SJSA1 (cell line): ENCODE measurements around the gene EVI5. TPM values are rescaled to one million over a fixed set of nuclear protein-coding genes. Genes with fewer than 3 reads are reported as not detected.

Source experiments
- DNase-seq, 2 experiments: peaks; one replicate each; pipeline ENCODE4 v3.0.0-alpha.2; 2015 to 2020; ENCODE audit warnings: low spot score in 2 of 2, low read depth in 1 of 2
- H3K27ac ChIP-seq: fragments of 250-450 bp; sonication (Bioruptor Pico); 2 replicates; pipeline ENCODE4 v1.5.1; 2020; ENCODE audit warnings: mild to moderate bottlenecking, moderate library complexity
- H3K27me3 ChIP-seq: fragments of 250-450 bp; sonication (Bioruptor Pico); replicated peaks from 2 replicates; pipeline ENCODE4 v1.5.1; 2020; ENCODE audit warnings: mild to moderate bottlenecking, moderate library complexity
- H3K36me3 ChIP-seq: fragments of 250-450 bp; sonication (Bioruptor Pico); 2 replicates; pipeline ENCODE4 v1.5.1; 2020; ENCODE audit warnings: mild to moderate bottlenecking
- H3K4me1 ChIP-seq: fragments of 250-450 bp; sonication (Bioruptor Pico); replicated peaks from 2 replicates; pipeline ENCODE4 v1.6.1; 2021; ENCODE audit warnings: mild to moderate bottlenecking
- H3K4me3 ChIP-seq: fragments of 250-450 bp; sonication (Bioruptor Pico); 2 replicates; pipeline ENCODE4 v1.5.1; 2020; ENCODE audit warnings: mild to moderate bottlenecking
- H3K9me3 ChIP-seq: fragments of 250-450 bp; sonication (Bioruptor Pico); replicated peaks from 2 replicates; pipeline ENCODE4 v1.5.1; 2020; ENCODE audit warnings: mild to moderate bottlenecking
- total RNA-seq: library from RNA; depleted of rRNA; stranded (reverse); fragments of >200 nt; shearing (Covaris generic); gene quantifications from 2 replicates; pipeline ENCODE4 v1.2.3, GENCODE V29; 2014

The EVI5 gene
- total RNA-seq, 1 experiment from 2014 or later, result 18.1 TPM

DNA sequence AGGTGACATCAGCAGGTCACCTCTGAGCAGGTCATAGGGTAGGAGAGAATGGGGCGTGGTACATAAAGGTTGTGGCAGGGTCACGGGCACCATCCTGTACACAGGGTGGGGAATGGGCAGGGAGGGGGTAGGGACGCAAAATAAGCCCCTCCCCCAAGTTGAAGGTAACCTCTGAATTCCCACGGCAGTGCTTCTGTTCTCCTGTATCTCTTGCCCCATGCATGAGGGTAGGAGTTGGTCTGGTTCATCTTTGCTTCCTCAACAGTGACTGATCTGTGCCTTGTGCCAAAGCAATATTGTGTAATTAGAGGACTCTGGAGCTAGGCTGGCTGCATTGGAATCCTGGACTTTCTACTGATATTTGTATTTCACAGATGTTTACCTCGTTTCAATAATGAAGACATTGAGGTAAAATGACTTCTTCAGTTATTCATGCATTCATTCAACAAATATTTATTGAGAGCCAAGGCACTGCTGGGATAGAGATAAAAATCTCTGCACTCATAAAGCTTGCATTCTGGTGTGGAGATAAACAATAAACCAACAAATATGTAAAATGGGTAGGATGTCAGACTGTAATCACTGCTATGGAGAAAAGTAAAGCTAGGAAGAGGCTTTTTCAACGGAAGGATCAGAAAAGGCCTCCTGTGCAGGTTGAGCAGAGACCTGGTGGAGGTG, 279.8 kb downstream of the EVI5 start:
- no peaks in the 10 kb centered on the region for H3K36me3 ChIP-seq
- H3K27ac ChIP-seq, result no peak overlapping the region
- H3K9me3 ChIP-seq, result no peaks in the 10 kb centered on the region
- H3K4me1 ChIP-seq, result no peaks in the 10 kb centered on the region
- no peaks in the 10 kb centered on the region for H3K27me3 ChIP-seq
- DNase-seq, result no peak
- no peak overlapping the region for H3K4me3 ChIP-seq

DNA sequence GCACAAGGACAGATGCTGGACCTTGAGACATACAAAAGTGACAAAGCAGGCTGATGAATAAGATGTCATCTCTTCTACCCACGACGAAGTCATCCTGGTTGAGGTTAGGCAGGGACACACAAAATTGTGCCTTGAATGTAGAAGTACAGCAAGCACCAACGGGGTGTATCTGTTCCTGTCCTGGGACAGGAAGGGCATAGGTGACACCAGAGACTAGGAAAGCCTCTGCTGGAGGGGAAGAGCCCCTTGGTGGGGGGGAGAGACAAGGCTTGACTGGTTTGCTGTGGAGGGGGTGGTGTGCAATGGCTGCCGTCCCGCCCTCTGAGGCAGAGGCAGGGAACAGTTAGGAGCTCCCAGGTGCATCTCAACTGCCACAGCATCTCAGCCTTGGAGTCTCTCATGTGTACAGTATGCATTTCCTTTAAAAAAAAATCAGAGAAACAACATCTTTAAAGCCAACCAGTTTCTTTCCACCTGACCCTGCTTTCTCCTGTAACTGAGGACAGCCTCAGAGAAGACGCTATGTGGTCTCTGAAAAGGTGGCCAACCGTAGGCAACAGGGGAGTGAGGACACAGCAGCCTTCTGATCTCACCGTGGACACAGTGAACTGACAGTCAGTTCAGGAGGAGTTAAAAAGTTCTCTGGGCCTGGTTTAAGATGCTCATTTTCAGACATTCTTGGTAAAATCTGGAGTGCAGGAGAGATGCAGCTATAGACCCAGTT, 280.5 kb downstream of the EVI5 start:
- Histone ChIP-seq H3K9me3 (no peaks in the 10 kb centered on the region), H3K27ac (no peak overlapping the region), H3K4me1 (no peaks in the 10 kb centered on the region), H3K36me3 (no peaks in the 10 kb centered on the region), H3K27me3 (no peaks in the 10 kb centered on the region), H3K4me3 (no peak overlapping the region)
- DNase-seq, result no peak

DNA sequence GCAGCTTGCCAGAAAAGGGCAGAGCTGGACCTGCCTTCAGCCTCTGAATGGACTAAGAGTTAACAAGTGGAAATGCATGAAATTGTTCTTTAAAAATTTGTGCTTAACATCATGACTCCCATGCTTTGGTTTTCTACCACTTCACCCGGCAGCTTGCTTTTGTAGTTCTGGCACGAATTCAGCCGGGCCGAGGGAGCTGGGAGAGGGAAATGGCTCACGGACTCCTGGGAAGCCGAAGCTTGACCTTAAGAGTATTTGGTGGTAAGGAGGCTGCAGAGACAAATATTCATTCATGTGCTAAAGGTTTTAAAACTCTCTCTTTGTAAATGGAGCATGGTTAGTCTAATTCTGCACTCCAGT, 281.0 kb downstream of the EVI5 start:
- Histone ChIP-seq H3K36me3 (no peaks in the 10 kb centered on the region), H3K4me3 (no peak overlapping the region), H3K27me3 (no peaks in the 10 kb centered on the region), H3K4me1 (no peaks in the 10 kb centered on the region), H3K9me3 (no peaks in the 10 kb centered on the region), H3K27ac (no peak overlapping the region)
- DNase-seq, result no peak

DNA sequence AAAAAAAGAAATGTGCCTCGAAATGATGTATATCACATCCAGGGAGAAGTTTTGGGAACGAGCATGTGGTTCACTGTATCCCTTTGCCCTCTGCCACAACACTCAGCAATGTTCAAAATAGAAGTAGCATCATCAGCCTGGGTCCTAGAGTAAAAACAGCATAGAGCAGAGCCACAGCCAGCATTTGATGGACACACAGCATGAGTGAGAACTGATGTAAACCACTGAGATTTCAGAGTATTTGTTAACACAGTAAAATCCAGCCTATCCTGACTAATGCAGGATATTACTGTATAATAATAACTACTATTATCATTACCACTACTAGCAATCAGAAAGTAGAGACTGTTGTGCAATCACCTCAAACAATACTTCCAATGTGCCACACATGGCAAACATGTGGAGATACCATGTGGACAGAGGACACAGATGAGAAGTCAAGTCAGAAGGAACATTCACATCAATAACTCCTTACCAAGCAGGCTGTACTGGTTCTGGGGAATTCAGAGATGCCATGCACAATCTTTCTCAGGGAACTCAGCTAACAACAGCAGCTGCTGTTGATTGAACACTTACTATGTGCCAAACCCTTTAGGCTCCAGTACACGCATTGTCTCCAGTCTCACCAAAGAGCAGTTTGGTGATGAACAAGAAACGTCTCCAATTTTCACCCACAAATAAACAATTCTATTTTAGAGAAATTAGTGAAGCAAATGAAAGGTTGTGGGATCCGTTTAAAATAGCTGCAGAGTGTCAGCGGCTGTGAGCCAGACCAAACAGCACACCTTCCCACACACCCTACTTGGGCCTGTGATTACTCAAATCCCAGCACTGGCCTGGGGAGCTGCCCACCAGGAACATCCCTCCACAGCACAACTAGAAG, 281.6 kb downstream of the EVI5 start:
- Histone ChIP-seq H3K27me3 (no peaks in the 10 kb centered on the region), H3K27ac (no peak overlapping the region), H3K9me3 (no peaks in the 10 kb centered on the region), H3K4me1 (no peaks in the 10 kb centered on the region), H3K36me3 (no peaks in the 10 kb centered on the region), H3K4me3 (no peak overlapping the region)
- no peak for DNase-seq

DNA sequence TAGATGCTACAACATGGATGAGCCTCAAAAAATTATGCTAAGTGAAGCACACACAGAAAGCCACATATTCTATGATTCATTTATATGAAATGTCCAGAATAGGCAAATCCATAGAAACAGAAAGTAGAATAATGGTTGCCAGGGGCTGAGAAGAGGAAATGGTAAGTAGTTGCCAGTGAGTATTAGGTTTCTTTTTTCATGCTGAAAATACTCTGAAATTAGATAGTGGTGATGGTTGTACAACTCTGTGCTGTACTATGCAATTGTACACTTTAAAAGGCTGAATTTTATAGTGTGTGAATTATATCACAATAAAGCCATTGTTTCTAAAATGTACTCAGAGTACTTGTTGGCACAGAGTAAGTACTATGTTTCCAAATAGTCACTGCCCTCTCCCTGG, 282.7 kb downstream of the EVI5 start:
- no peaks in the 10 kb centered on the region for H3K9me3 ChIP-seq
- H3K27ac ChIP-seq, result no peak overlapping the region
- DNase-seq, result no peak
- H3K36me3 ChIP-seq, result no peaks in the 10 kb centered on the region
- no peak overlapping the region for H3K4me3 ChIP-seq
- no peaks in the 10 kb centered on the region for H3K4me1 ChIP-seq
- H3K27me3 ChIP-seq, result no peaks in the 10 kb centered on the region

DNA sequence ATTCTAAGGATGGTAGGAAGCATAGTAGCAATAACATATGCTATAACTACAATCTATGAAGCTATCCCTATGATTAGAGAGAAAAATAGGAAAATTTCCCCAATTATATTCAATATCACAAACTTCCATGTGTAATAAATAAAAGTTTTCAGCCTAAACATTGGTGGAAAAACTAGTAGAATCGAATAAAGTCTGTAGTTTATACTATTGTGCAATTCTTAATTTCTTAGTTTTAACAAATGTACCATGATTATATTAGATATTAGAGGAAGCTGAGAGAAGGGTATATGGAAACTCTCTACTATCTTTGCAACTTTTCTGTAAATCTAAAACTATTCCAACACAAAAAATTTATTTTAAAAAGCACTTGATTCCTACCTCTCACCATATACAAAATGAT, 284.4 kb downstream of the EVI5 start:
- H3K9me3 ChIP-seq, result no peaks in the 10 kb centered on the region
- H3K27me3 ChIP-seq, result no peaks in the 10 kb centered on the region
- DNase-seq, result no peak
- no peaks in the 10 kb centered on the region for H3K36me3 ChIP-seq
- no peaks in the 10 kb centered on the region for H3K4me1 ChIP-seq
- H3K27ac ChIP-seq, result no peak overlapping the region
- no peak overlapping the region for H3K4me3 ChIP-seq

DNA sequence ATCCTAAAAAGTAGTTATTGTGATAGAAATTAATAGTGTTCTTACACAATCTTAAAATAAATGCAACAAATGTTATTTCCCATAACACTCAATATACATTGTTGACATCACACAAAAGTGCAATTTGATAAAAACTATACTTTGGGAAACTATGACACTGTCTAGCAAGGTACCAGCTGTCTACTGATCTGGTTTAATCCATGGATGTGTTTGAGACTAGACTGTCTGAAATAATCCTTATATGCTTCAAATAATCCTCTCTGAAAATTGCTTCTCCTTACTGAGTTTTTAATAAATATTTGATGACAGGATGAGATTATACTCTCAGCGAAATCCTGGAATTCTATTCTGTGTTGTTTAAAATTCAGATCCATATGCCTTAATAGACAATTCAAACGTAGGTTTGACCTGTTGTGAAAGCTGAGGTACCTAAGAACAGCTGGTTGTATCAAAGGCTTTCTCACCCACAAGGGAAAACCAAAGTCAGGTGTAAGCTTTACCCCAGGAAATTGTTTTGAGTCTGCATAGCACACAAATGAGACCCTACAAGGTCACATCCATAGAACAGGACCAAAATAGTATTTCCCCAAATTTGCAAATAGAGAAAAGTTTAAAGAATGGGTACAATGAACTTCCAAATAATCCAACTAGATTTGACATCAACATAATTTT, 289.4 kb downstream of the EVI5 start:
- no peaks in the 10 kb centered on the region for H3K9me3 ChIP-seq
- H3K36me3 ChIP-seq, result no peaks in the 10 kb centered on the region
- no peak for DNase-seq
- H3K27me3 ChIP-seq, result peaks cover 3% of the 10 kb centered on the region; the same call in 1 of the 2 replicates
- H3K4me3 ChIP-seq, result no peak overlapping the region
- H3K4me1 ChIP-seq, result no peaks in the 10 kb centered on the region
- no peak overlapping the region for H3K27ac ChIP-seq

DNA sequence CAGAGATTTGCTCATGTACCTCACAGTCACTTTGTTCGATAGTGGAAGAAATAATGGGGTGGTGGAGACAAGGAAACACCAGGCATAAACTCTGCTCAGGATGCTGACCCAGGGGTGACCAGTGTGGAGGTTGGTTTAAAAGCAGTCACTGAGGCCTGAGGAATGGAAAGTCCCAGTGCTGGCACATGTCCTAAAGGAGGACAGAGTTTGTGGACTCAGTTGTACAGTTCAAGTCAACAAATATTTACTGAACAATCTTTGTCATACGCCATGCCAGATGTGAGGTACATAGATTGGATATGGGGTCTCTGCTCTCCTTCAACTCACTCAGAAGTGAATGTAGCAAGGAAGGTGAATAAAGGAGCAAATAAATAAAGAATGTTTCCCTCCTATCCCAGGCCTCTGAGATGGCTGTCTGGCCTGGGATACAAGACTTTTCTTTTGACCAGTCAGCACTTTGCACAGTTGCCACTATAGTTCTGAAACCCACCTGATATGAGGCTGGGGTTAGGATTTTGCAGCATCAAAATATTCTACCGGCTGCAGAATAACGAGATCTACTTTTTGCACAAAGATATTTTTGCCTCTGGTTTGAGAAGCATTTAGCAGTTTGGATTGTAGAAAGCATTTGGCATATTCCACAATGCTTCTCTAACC, 290.3 kb downstream of the EVI5 start:
- no peak for DNase-seq
- Histone ChIP-seq H3K9me3 (no peaks in the 10 kb centered on the region), H3K4me1 (no peaks in the 10 kb centered on the region), H3K4me3 (no peak overlapping the region), H3K36me3 (no peaks in the 10 kb centered on the region), H3K27me3 (peaks cover 7% of the 10 kb centered on the region; the same call in 1 of the 2 replicates), H3K27ac (no peak overlapping the region)

DNA sequence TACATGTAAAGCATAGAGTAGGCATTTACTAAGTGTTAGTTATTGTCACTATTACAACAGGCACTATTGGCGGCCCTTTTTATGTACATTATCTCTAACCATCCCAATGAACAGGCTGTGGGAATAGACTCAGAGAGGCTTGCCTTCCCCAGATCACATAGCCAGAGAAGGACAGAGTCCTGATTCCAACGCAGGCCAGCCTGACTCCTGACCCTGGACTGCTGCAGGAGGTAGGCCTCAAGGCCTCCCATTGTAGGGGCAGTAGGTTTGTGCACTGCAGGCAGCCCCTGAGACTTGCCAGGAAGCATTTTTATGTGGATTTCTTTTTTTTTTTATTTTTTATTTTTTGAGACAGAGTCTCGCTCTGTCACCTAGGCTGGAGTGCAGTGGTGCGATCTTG, 291.8 kb downstream of the EVI5 start:
- Histone ChIP-seq H3K36me3 (no peaks in the 10 kb centered on the region), H3K9me3 (no peaks in the 10 kb centered on the region), H3K27me3 (peaks cover 14% of the 10 kb centered on the region), H3K27ac (no peak overlapping the region), H3K4me1 (no peaks in the 10 kb centered on the region), H3K4me3 (no peak overlapping the region)
- DNase-seq, result no peak

DNA sequence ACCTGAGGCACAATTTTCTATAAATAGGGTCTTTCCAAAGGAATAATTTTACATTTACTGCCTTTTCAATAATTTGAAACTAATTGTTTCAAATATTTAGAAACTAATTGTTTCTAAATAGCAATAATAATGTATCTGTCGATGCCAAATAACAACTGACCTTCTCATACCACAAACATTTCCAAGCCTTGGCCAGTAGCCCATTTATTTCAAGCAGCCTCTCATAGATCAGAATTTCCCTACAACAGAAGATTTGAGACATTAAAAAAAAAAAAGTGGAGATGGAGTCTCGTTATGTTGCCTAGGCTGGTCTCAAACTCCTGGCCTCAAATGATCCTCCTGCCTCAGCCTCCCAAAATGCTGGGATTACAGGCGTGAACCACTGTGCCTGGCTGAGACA, 296.1 kb downstream of the EVI5 start:
- no peak for DNase-seq
- Histone ChIP-seq H3K27ac (no peak overlapping the region), H3K4me3 (no peak overlapping the region), H3K9me3 (no peaks in the 10 kb centered on the region), H3K27me3 (peaks cover 52% of the 10 kb centered on the region), H3K4me1 (peaks cover 13% of the 10 kb centered on the region), H3K36me3 (no peaks in the 10 kb centered on the region)

DNA sequence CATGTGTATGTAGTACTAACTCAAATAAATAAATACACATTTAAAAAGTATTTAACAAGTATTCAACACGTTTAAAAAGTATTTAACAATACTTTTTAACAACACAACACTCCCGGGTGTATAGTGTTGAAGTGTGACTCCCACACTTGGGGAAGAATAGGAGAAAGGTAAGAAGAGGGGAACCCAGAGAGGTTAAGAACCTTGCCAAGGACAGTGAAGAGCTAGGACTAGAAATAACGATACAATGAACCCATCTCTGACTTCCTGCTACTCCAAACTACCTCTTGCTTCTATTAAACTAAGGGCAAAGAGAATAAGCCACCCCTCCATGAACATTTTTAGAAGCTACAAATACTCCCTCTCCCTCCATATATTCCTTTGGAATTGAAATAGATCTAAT, 296.5 kb downstream of the EVI5 start:
- no peaks in the 10 kb centered on the region for H3K9me3 ChIP-seq
- H3K4me3 ChIP-seq, result no peak overlapping the region
- no peak for DNase-seq
- H3K27me3 ChIP-seq, result peaks cover 56% of the 10 kb centered on the region
- no peaks in the 10 kb centered on the region for H3K36me3 ChIP-seq
- H3K4me1 ChIP-seq, result peaks cover 13% of the 10 kb centered on the region
- no peak overlapping the region for H3K27ac ChIP-seq

DNA sequence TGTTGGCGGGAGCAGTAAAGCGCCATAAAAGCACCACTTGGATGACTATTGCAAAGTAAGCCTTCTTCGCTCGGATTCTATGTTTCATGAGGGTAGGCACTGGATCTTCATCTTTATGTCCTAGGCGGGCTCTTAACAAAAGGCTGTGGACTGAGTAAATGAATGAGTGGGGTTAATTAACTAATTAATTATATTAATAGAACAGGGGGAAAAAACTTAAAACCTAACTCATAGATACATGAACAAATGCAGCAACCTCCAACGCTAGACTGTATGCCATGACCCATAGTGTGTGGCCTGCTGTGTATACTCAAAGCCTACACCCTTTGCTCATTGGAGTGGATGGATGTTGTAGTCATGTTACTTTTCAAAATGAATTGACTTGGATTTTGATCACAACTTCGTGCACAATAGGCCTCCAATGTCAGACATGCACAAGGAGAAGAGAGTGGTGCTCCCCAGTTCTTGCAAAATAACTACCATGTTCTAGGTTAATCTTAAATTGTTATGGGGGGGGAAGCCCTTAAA, 297.8 kb downstream of the EVI5 start:
- H3K27ac ChIP-seq, result no peak overlapping the region
- H3K27me3 ChIP-seq, result peaks cover 69% of the 10 kb centered on the region
- no peaks in the 10 kb centered on the region for H3K36me3 ChIP-seq
- H3K4me3 ChIP-seq, result no peak overlapping the region
- peaks cover 13% of the 10 kb centered on the region for H3K4me1 ChIP-seq
- DNase-seq, result no peak
- peaks cover 3% of the 10 kb centered on the region for H3K9me3 ChIP-seq
